HG02571 (cell line): ENCODE results near the gene TEX261.

ENCODE experiments used
- ATAC-seq: cut with Tn5 transposase; IDR thresholded peaks from one replicate; pipeline ENCODE4 v1.9.1; 2021; ENCODE audit warnings: mild to moderate bottlenecking, moderate library complexity; ENCODE audit not compliant: unreplicated experiment

TEX261 gene

DNA sequence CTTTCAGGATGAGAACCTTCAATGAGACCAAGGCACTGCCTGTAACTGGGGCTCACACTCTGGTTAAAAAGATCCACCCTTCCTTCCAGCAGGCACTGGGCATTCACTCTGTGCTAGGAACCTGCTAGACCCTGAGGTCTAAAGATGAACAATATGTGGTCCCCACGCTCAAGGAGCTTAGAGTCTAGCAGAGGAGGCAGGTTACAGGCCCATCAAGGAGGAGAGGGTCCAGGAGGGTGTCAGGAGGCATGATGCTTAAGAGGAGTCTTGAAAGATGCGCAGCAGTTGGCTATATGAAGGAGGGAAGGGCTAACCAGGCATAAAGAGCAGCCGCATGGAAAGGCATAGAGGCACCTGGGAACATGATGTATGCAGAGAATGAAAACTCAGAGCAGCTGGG, 11.7 kb downstream of the TEX261 start:
- no peak for ATAC-seq

GRCh38 chr2:70981866-70982810, 12.5 kb downstream of the TEX261 start:
- ATAC-seq = no peak

DNA sequence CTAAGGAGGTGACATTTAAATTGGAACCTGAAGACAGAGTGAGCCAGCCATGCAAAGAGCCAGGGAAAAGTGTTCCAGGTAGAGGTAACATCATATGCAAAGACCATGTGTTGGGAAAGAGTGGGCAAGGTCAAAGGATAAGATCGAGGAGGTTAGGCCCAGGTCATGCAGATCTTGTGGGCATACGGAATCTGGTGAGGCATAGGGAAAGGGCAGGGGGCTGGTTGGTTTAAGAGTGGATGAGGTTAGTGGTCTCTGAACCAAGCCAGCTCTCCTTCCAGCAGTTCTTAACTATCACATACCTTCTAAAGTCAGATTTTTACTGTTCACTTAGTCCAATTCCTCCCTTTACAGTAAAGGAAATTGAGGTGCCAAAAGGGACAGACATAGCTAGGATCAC, 13.3 kb downstream of the TEX261 start:
- ATAC-seq = no peak

DNA sequence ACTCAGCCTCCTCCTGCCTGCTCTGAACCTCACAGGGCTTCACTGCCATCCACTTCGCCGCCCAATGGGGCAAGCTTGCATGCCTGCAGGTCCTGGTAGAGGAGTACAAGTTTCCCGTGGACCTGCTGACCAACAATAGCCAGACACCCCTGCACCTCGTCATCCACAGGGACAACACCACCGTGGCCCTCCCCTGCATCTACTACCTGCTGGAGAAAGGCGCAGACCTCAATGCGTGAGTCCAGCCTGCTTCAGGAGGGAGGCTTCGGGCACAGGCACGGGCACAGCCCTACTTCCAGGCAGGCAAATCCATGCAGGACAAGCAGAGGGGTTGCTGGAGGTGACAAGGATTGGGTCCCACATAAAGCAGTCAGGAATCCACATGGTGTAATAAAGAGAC, 15.0 kb downstream of the TEX261 start:
- no peak for ATAC-seq

GRCh38 chr2:70979180-70979488, 15.5 kb downstream of the TEX261 start:
- ATAC-seq = no peak

DNA sequence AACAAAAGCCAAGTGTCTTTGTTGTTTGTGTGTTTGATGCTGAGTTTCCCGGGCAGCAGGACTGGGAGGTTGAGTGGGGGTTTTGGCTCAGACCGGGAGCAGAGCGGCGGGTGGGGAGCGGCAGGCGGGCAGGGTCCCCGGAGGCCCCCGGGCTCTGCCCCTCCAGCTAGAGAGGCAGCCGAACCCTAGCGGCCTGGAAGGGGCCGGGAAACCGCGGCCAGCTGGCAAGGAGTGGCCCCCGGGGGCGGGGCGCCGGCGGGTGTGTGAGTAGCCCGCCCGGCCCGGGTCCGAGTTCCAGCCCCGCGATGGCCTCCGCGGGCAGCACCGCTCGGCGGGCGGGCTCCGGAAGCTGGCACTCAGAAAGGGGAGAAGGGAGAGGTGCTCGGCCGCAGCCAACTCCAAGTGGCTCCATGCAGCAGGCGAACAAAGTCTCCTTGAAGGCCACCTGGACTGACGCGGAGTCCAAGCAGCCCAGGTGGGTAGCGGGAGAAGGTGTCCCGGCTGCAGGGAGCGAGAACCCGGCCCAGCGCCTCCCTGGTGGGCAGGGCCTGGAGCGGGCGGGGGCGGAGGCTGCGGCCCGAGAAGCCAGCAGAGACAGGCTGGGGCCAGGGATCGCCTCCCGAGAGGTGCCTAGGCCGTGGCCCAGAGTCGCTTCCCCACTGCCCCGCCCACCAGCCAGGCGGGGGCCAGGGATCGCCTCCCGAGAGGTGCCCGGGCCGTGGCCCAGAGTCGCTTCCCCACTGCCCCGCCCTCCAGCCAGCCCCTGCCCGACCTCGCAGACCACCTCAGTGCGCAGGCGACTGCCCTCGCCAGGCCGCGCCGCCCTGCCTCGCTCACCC, 16.1 kb downstream of the TEX261 start, which contains the start of gene ANKRD53:
Gene ANKRD53, plus strand, starts transcription at position 290 of the 839 bp plus-strand sequence. Its CDS starts 16 bp downstream, at position 306.
- no peak for ATAC-seq

GRCh38 chr2:70977605-70978205, 17.0 kb downstream of the TEX261 start:
- no peak for ATAC-seq

DNA sequence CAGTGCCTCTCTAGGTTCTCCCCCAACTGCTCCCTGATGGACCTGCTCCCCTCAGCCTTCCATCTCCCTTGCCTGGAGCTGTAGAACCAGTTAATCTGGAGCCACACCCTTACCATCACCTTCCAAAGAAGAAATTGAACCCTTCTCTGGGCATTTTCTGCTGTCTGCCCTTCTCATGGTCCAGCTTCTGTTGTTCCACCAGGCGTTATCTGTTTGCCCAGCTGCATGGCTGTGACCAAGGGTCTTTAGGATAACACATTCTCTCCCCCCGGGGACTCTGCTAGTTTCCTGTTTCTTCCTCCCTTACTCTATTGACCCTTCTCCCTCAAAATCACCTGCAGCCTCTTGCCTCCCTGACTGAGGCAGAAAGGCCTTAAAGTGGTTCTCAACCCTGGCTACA, 19.4 kb downstream of the TEX261 start:
- ATAC-seq = no peak

GRCh38 chr2:70974592-70974991, 20.1 kb downstream of the TEX261 start:
- no peak for ATAC-seq

GRCh38 chr2:70967189-70967588, 27.5 kb downstream of the TEX261 start:
- ATAC-seq = no peak

DNA sequence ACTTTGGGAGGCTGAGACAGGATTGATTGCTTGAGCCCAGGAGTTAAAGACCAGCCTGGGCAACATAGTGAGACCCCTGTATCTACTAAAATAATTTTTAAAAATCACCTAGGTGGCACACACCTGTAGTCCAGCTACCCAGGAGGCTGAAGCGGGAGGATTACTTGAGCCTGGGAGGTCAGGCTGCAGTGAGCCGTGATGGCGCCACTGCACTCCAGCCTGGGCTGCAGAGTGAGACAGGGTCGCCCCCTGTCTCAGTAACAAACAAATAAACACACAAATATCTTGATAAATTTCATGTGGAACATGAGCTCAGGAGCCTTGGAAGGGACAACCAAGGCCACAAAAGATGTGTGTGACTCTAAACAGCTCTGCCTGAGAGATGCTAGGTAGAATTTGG, 28.0 kb downstream of the TEX261 start:
- no peak for ATAC-seq

GRCh38 chr2:70965506-70965905, 29.2 kb downstream of the TEX261 start:
- ATAC-seq = no peak

- ATAC-seq = peak; percentile 75
Measured at GRCh38 chr2:70964596-70965386, 29.9 kb downstream of the TEX261 start.

DNA sequence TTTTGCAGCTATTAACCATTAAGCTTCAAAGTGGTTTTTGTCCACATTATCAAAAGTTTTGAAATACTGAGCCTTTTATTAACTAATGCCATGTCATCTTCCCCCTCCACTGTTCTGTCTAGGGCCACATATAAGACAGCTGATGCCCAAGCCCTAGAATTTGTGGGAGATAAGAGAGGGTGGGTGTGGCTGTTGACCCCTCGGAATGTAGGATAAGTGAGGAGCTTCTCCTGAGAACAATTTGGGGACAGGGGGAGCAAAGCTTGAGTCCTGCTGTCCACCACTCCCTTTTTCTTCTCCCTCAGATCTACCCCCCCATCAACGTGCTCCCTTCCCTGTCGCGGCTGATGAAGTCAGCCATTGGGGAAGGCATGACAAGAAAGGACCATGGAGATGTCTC, 30.5 kb downstream of the TEX261 start:
- ATAC-seq = no peak

DNA sequence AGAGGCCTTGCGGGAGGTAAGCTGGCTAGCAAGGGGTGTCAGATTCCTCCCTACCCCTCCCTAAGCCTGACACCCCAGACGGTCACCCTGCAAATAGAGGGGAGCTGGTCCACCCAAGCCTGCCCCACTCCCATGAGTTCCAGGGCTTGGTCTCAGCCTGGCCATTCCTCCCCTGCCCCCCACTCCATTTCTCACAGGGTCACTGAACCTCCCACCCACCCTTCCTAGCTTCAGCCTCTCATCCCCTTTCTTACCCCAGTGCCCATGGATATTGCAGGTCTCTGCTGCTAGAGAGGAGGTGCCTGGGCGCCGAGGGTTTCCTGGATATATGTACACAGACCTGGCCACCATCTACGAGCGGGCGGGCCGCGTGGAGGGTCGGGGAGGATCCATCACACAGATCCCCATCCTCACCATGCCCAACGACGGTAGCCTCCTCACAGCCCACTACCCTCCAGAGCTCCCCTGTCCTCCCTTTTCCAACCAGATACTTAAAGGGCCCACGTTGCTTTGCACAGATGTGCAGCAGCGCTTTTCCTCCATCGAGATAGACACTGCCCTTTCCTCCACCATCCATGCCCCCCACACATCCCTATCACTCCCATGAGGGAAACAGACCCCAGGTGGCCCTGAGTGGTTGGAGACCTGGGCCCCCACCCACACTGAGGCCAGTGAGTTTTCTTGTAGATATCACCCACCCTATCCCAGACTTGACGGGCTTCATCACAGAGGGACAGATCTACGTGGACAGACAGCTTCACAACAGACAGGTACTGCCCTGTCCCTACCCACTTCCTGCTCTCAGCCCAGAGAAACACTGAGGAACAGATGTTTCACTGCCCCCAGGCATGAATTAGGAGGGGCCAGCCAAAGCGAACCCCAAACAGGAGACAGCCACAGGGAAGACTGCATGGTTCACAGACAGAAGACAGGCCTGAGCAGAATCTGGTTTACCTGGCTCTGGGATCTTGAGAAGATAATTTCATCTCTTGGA, 31.5 kb downstream of the TEX261 start:
- ATAC-seq = no peak

DNA sequence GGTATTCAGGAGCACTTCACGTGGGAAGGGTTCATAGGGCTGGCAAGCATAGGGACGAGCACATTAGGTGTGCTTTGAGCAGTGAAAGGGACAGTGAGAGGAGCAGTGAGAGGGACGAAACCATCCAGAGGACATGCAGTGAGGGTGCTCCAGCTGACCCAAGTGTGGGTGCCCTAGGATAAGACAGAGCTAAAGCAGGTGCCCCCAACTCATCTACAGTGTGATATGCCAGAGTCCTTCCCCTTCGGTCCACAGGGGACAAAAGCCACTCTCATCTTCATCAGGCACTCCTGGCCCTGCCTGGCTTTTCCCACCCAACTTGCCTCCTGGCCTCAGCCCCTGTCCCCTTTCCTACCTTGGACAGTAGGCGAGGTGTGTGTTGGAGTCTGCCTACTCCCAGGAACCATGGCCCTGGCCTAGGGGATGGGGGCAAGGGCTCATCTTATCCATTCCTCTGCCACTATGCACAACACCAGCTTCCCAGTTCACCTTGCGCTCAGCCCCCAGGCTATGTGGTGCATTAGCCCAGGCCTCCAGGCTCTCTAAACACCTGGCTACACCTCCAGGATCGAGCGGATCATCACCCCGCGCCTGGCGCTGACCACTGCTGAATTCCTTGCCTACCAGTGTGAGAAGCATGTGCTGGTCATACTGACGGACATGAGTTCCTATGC, 32.3 kb downstream of the TEX261 start:
- no peak for ATAC-seq

GRCh38 chr2:70961648-70961994, 33.1 kb downstream of the TEX261 start:
- ATAC-seq = no peak

- no peak for ATAC-seq
Measured at GRCh38 chr2:70960833-70961647, 33.6 kb downstream of the TEX261 start.
